AG09309 (cell line): ENCODE measurements around the gene NFXL1.

Experiments
- DNase-seq: peaks from one replicate; pipeline ENCODE4 v3.0.0-alpha.2; 2010; ENCODE audit warnings: low read depth
- H3K4me3 ChIP-seq: 2 replicates; pipeline ENCODE4 v1.5.1; 2011; ENCODE audit warnings: mild to moderate bottlenecking, low read depth, low read length, moderate library complexity; ENCODE audit not compliant: control insufficient read depth
- TF ChIP-seq, protein P1 (sequence below): IDR thresholded peaks from 2 replicates; pipeline ENCODE4 v1.5.1; 2011; ENCODE audit warnings: mild to moderate bottlenecking, low read depth, low read length, inconsistent platforms; ENCODE audit not compliant: insufficient read depth, control insufficient read depth; ENCODE audit errors: missing control alignments

Gene NFXL1

DNA sequence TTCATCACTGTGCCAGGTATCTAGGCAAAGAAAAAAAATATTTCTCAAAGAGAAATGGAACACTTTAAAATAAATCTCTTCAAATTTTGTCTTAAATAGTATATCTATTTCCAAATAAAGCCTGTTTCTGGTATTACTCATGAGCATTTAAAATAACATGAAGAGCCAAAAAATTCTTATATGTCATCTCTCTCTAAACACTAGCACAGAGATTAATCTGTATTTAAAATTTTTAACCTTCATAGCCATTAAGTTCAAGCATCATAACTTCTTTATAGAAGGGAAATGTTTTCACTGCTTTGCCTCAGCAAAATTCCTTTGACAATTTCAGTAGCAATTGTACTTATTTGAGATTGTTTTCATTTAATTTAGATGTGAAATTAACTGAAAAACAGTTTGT lies 71.4 kb downstream of the NFXL1 start:
- no peak overlapping the region for H3K4me3 ChIP-seq
- TF ChIP-seq, protein P1, sequence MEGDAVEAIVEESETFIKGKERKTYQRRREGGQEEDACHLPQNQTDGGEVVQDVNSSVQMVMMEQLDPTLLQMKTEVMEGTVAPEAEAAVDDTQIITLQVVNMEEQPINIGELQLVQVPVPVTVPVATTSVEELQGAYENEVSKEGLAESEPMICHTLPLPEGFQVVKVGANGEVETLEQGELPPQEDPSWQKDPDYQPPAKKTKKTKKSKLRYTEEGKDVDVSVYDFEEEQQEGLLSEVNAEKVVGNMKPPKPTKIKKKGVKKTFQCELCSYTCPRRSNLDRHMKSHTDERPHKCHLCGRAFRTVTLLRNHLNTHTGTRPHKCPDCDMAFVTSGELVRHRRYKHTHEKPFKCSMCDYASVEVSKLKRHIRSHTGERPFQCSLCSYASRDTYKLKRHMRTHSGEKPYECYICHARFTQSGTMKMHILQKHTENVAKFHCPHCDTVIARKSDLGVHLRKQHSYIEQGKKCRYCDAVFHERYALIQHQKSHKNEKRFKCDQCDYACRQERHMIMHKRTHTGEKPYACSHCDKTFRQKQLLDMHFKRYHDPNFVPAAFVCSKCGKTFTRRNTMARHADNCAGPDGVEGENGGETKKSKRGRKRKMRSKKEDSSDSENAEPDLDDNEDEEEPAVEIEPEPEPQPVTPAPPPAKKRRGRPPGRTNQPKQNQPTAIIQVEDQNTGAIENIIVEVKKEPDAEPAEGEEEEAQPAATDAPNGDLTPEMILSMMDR, result no peak
- no peak for DNase-seq

DNA sequence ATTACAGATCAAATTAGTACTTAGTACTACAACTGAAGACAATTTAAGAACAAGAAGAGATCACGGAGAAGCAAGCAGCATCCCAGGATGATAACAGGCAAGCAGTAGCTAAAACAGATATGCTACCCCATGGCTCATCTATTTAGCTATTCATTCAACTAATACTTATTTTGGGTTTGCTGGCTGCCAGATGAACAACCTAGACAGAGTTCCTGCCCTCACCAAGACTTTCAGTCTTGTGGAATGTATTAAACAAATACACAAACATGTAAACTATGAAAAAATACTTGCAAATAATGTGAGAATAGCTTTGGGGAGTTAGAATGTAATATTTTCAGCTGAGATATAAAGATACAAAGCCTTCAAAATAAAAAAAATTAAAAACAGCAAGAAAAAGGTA lies 74.1 kb downstream of the NFXL1 start:
- TF ChIP-seq, protein P1, result no peak
- H3K4me3 ChIP-seq, result no peak overlapping the region
- DNase-seq, result no peak

DNA sequence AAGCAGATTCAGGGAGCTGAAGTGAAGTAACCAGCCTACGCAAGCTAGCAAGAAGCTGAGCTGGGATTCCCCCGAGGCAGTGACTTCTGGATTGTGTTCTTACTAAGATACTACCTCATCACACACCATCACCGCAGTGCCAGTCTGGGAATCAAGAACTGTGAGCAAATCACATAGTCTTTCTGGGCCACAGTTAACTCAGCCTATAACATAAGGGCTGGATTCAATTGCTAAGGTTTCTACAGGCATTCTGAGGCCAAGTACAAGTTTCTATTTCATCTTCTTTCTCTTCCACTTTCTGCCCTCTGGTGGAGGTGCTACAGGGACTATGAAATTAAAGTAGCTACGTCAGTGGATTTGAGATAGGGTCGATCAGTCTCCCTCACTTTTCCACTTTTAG lies 75.1 kb downstream of the NFXL1 start:
- TF ChIP-seq, protein P1, result peak; percentile 42
- DNase-seq, result peak; percentile 38
- H3K4me3 ChIP-seq, result no peak overlapping the region

DNA sequence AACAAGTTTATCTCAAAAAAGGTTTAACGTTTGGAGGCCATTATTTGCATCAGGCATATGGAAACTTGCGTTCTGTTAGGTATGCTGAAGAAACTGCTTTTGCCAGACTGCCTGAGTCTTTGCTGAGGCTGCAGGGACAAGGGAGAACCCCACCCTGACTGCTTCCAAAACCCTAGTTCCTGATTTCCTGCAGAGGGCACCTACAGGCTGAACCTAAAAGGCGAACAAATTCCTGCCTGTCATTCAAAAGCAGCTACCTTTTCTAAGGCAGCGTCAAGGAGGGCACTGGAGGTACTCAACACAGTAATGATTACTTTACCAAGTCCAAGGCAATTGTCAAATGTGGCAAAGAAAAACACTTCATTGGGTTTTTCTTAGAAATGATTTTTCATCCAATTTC lies 75.9 kb downstream of the NFXL1 start:
- no peak for DNase-seq
- TF ChIP-seq, protein P1, result no peak
- H3K4me3 ChIP-seq, result no peak overlapping the region

DNA sequence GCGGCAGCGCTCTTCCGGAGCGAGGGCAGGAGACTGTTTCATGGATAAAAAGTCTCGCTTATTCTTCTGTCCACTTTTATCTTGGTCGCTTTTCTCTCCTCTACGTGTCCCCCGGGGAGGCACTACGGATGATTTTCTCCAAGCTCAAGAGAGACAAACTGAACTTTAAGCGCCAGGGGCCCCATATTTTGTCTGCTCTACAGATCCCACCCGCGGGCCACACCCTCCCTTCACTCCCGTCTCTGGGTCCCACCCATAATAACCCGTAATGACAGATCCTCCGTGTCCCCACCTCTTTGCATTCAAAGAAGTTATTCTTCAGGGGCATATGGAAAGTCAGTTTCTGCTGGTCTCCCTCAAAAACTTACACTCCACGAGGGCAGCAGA lies 76.5 kb downstream of the NFXL1 start, which contains the start of gene CORIN:
Gene CORIN, minus strand, starts transcription at position 160 of the 387 bp plus-strand sequence. Its CDS starts 118 bp downstream, at position 42.
- H3K4me3 ChIP-seq, result peak within 1 kb of the TSS; percentile 60
- TF ChIP-seq, protein P1, result no peak
- DNase-seq, result no peak

DNA sequence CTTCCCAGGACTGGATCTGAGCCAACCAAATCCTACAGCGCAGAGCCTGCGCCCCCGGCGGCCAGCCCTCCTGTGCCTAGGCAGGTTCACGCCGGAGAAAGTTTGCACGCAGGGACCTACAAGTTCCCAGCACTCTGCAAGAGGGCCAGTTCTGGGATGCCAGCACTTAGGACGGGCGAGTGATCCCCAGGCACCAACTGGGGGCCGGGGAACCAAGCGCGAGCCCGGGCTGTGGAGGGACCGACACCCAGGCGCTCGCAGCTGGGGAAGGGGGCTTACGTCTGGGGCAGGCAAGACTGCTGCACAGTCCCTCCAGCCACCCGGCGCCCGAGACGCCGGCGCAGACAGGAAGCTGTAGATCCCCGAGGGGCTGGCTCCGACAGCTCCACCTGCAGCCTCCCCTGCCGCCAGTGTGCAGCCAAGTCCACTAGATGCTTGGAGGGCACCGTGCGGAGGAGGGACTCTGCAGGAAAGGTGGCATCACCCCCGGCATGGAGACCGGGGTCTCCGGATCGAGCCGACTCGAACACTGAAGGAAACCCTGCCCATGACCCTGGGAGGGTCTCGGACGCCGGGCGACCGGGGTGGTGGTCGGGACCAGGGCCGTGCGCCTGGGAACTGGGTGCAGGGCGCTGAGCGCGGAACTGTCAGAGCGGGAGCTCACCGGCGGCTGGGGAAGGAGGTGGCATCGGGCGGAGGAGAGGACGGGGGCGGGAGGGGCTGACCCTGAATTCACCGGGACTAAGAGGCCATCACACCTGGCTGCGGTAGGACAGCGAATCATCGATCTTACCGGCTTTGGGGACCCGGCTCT lies 77.1 kb downstream of the NFXL1 start:
- TF ChIP-seq, protein P1, result no peak
- DNase-seq, result no peak
- H3K4me3 ChIP-seq, result peak overlapping the region; percentile 60
